Mesenteric fat pad (tissue), 1 donor: ENCODE measurements around the gene DST. TPM values are rescaled to one million over a fixed set of nuclear protein-coding genes. Genes with fewer than 3 reads are reported as not detected.
"Not testable (repeated sequence)": the region's sequence is repeated elsewhere in the genome, so short reads cannot be mapped to it uniquely, and the experiment has no call there.

Experiments used
- DNase-seq: peaks from one replicate; pipeline ENCODE4 v3.0.0-alpha.2; 2020; ENCODE audit warnings: low spot score
- total RNA-seq: library from RNA; stranded (reverse); fragmentation: NEBNext Ultra II Directional; extraction: Animal tissue kit (Norgen Biotek cat#: 25700); gene quantifications from one replicate; pipeline ENCODE4 v1.2.1, GENCODE V29; 2021
- donor health status: DM: yes; HTN: yes; CAD: no.

DST gene
- total RNA-seq, 1 donor from 2014 or later: 190 TPM

GRCh38 chr6:56663344-56663743, 20.7 kb upstream of the DST start:
- DNase-seq: no peak

GRCh38 chr6:56661338-56661737, 18.6 kb upstream of the DST start:
- not testable (repeated sequence) for DNase-seq

- no peak for DNase-seq
Measured at GRCh38 chr6:56660381-56660730, 17.7 kb upstream of the DST start.

- no peak for DNase-seq
Measured at GRCh38 chr6:56659721-56660380, 17.2 kb upstream of the DST start.

GRCh38 chr6:56658326-56658725, 15.6 kb upstream of the DST start:
- no peak for DNase-seq

GRCh38 chr6:56657354-56657753, 14.7 kb upstream of the DST start:
- no peak for DNase-seq

- no peak for DNase-seq
Measured at GRCh38 chr6:56656466-56656865, 13.8 kb upstream of the DST start.

- DNase-seq: no peak
Measured at GRCh38 chr6:56655996-56656395, 13.3 kb upstream of the DST start.

GRCh38 chr6:56655249-56655648, 12.6 kb upstream of the DST start:
- DNase-seq: no peak

GRCh38 chr6:56652994-56653393, 10.3 kb upstream of the DST start:
- DNase-seq: no peak

- DNase-seq: no peak
Measured at GRCh38 chr6:56652231-56652630, 9.5 kb upstream of the DST start.

GRCh38 chr6:56650191-56650590, 7.5 kb upstream of the DST start:
- DNase-seq: no peak

- DNase-seq: no peak
Measured at GRCh38 chr6:56649782-56650181, 7.1 kb upstream of the DST start.

- no peak for DNase-seq
Measured at GRCh38 chr6:56649053-56649769, 6.5 kb upstream of the DST start.

- DNase-seq: no peak
Measured at GRCh38 chr6:56647172-56647762, 4.6 kb upstream of the DST start.

GRCh38 chr6:56644366-56644765, 1.7 kb upstream of the DST start:
- DNase-seq: no peak

- no peak for DNase-seq
Measured at GRCh38 chr6:56643379-56644089, 845 bp upstream of the DST start.

GRCh38 chr6:56640374-56640773, 2.3 kb downstream of the DST start:
- no peak for DNase-seq

- DNase-seq: no peak
Measured at GRCh38 chr6:56638760-56639159, 3.9 kb downstream of the DST start.

- DNase-seq: no peak
Measured at GRCh38 chr6:56637640-56638039, 5.0 kb downstream of the DST start.

GRCh38 chr6:56628105-56628504, 14.6 kb downstream of the DST start:
- DNase-seq: no peak

- no peak for DNase-seq
Measured at GRCh38 chr6:56625356-56625755, 17.3 kb downstream of the DST start.
